Measurements from ENCODE around the gene TOR3A.

DNA sequence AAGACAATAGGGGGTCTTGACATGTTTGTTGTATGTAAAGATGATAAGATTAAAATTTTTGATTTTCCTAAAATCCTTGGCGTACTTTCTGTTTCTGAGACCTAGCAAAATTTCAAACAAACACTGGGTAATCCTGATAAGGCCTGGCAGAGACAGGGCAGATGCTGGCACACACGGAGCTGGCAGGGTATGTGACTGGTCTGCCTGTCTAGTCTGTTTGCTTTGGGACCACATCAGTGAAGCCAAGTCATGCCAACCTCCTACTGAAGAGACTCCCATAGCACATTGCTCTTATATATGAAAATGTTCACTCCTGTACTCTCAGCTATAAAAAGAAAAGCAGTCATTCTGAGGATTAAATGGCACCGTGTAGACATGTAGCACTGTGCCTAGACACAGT, 14.1 kb downstream of the TOR3A start:
- TF ChIP-seq, protein P1, sequence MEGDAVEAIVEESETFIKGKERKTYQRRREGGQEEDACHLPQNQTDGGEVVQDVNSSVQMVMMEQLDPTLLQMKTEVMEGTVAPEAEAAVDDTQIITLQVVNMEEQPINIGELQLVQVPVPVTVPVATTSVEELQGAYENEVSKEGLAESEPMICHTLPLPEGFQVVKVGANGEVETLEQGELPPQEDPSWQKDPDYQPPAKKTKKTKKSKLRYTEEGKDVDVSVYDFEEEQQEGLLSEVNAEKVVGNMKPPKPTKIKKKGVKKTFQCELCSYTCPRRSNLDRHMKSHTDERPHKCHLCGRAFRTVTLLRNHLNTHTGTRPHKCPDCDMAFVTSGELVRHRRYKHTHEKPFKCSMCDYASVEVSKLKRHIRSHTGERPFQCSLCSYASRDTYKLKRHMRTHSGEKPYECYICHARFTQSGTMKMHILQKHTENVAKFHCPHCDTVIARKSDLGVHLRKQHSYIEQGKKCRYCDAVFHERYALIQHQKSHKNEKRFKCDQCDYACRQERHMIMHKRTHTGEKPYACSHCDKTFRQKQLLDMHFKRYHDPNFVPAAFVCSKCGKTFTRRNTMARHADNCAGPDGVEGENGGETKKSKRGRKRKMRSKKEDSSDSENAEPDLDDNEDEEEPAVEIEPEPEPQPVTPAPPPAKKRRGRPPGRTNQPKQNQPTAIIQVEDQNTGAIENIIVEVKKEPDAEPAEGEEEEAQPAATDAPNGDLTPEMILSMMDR (IDR thresholded peaks at IDR 0.05; ENCODE audit: low read depth, low read length), result no peak
- TF ChIP-seq EZH2phosphoT487 (IDR thresholded peaks at IDR 0.05; ENCODE audit: low read depth), result no peak

Data from OCI-LY3 (cell line).